Epidermal melanocyte (primary cell): ENCODE results near the gene TBL2.
"Not testable (repeated sequence)": the region's sequence is repeated elsewhere in the genome, so short reads cannot be mapped to it uniquely, and the experiment has no call there.

Source experiments
- DNase-seq: peaks from one replicate; pipeline ENCODE4 v3.0.0; 2011; ENCODE audit warnings: low spot score; ENCODE audit not compliant: insufficient read length

Gene TBL2

DNA sequence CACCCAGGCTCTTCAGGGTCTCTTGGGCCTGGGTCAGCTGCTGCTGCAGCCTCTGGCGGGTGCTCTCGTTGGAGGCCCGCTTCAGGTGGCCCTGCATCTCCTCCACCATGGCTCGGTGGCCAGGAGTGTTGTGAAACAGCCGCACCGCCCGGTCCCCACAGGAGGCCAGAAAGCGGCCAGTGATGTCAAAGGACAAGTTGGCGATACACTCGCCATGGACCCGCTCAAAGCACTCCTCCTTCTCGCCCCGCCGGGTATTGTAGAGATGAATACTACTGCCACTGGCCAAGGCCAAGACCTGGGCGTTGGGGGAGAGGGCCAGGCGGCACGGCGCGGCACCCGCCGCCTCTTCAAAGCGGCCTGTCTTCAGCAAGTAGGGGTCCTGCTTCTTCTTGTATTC, 7.9 kb downstream of the TBL2 start:
- no peak for DNase-seq

GRCh38 chr7:73569042-73569608, 9.3 kb downstream of the TBL2 start:
- DNase-seq, result no peak

DNA sequence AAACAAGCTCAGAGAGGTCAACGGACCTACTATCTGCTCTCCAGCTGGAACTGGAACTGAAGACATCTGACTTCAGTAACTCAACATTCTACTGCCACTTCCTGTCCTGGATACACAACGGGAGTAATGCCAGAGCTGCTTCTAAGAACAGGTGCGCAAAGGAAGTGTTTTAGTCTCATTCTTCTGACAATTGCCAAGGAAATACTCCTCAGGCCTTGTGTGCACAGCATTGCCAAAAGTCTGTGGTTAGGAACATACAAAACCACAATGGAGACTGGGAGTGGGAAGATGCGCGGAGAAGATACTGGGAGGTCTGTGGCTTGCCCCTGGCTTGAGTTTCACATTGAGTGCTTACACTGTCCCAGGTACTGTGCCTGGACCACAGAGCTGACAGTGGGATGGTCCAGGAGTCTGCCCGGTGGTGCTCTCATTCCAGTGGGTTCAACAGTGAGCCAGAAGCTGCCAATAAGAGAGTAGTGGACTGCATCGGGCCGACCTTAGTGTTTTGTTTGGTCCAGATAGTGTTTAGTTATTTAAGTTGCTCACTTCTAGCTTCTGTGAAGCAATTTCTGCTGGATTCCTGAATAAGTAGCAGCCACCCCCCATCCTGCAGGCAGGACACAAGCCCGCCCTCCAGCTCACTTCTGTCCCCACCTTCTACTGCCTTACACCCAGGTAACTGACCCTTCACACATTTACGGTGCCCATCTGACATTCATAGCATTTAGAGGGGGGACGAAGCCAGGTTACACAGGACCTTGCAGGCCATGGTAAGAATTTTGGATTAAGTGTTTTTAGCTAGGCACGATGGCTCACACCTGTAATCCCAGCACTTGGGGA, 10.3 kb downstream of the TBL2 start:
- no peak for DNase-seq

DNA sequence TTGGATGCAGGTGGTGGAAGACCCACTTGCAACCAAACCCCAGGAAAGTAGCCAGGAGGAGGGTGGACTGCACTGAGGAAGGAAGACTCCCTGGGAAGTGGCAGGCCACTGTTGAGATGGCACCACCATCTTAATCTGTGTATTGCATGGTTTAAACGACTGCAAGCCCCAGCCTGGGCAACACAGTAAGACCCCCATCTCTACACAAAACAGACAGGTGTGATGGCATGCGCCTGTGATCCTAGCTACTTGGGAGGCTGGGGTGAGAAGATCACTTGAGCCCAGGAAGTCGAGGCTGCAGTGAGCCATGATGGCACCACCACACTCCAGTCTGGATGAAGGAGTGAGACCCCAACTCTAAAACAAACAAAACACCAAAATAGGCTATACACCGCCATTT, 11.2 kb downstream of the TBL2 start:
- DNase-seq, result no peak

DNA sequence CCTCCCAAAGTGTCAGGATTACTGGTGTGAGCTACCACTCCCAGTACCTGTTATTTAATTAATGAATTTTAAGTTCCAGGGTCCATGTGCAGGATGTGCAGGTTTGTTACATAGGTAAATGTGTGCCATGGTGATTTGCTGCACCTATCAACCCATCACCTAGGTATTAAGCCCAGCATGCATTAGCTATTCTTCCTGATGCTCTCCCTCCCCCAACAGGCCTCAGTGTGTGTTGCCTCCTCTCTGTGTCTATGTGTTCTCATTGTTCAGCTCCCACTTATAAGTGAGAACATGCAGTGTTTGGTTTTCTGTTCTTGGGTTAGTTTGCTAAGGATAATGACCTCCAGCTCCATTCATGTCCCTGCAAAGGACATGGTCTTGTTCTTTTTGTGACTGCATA, 11.9 kb downstream of the TBL2 start:
- not testable (repeated sequence) for DNase-seq

DNA sequence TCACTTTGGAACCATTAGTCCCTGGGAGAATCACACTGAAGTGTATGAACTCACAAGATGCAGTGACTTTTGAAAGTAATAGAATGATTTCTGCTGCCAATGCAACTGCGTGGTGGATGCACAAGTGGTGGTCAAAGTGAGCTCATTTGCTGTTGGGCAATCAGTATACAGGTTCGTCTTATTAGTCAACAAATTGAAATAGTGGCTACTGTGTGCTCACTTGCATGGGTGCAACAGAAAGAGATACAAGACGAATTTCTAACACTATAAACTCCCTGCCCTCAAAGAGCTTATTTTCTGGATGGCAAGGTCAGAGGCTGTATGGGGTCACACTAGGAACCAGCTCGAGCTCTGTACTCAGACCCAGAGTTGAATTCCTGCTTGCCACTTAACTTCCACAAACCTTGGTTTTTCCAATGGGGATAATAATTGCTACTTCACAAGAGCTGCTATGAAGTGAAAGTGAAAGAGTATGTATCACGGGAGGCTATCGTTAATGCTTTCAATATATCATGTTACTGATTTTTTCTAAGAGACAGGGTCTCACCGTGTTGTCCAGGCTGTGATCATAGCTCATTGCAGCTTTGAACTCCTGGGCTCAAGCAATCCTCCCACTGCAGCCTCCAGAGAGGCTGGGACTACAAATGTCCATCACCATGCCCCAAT, 12.6 kb downstream of the TBL2 start:
- DNase-seq, result no peak

- DNase-seq, result no peak
Measured at GRCh38 chr7:73560109-73560835, 18.1 kb downstream of the TBL2 start.

DNA sequence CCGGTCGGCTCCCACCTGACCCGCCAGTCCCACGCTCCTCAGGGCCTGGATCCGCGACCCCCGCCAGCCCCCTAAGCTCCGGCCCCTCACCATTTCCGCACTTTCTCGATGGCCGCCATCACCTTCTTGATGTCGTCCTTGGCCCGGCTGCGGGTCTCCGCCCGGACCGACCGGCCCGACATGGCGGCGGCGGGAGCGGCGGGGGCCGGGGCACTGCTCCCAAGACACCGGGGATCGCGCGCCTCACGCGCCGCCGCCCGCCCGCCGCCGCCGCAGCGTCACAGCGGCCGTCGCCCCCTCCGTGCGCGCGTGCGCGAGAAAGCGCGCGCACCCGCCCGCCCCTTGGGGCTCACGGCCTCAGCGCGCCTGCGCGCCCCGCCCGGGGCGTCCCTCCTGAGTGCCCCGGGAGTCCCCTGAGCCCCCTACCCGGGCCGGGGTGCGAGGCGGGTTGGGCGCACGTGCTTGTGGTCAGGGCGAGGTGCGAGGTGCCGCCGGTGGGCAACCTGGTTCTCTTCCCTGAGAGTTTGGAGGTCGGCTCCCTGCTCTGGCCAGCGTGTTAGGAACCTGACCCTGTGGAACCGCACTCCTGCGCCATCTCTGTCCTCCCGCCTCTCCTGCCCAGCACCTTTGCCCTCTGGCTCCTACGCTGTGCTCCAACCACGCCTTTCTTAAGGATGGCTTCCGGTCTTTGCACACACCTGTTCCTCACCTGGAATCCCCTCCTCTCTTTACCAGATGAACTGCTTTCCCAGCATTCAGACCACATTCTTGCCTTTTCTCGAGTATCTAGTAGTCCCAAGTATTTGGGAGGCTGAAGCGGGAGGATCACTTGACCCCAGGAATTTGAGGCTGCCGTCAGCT, 20.8 kb downstream of the TBL2 start, which contains the start of gene BCL7B:
BCL7B (minus strand) TSS at position 294 of the 861 bp plus-strand sequence; CDS start at position 182, 112 bp downstream.
- peak; percentile 88 for DNase-seq

DNA sequence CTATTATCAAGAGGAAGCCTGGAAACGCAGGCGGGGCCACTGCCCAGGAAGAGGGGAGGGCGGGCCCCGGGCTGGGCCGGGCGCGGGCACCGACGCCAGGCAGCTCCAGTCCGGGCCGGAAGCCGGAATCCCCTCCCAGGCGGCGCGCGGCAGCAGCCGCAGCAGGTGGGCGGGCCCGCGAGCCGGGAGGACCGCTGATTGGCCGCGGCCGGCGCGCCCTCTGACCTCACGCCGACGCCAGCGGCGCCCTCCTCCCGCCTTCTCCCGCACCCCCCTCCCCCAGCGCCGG, 21.3 kb downstream of the TBL2 start:
- peak; percentile 93 for DNase-seq

GRCh38 chr7:73556208-73557107, 21.9 kb downstream of the TBL2 start:
- no peak for DNase-seq

GRCh38 chr7:73555411-73555982, 22.9 kb downstream of the TBL2 start:
- no peak for DNase-seq

- not testable (repeated sequence) for DNase-seq
Measured at GRCh38 chr7:73550093-73550492, 28.3 kb downstream of the TBL2 start.

DNA sequence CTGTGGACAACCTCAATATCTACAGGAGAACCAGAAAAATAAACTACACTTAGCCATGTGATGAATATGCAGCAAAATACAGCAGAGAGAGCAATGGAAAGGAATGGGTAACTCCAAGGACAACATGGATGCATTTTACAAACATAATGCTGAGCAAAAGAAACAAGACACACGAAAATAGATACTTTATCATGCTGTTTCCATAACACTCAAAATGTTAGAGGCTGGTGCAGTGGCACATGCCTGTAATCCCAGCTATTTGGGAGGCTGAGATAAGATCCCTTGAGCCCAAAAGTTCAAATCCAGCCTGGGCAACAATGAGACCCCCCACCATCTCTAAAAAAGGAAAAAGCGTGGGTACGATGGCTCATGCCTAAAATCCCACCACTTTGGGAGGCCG, 29.2 kb downstream of the TBL2 start:
- DNase-seq, result no peak

GRCh38 chr7:73547841-73548240, 30.5 kb downstream of the TBL2 start:
- no peak for DNase-seq

- no peak for DNase-seq
Measured at GRCh38 chr7:73544678-73545077, 33.7 kb downstream of the TBL2 start.

- DNase-seq, result no peak
Measured at GRCh38 chr7:73541722-73542121, 36.7 kb downstream of the TBL2 start.

GRCh38 chr7:73539709-73540108, 38.7 kb downstream of the TBL2 start:
- no peak for DNase-seq

DNA sequence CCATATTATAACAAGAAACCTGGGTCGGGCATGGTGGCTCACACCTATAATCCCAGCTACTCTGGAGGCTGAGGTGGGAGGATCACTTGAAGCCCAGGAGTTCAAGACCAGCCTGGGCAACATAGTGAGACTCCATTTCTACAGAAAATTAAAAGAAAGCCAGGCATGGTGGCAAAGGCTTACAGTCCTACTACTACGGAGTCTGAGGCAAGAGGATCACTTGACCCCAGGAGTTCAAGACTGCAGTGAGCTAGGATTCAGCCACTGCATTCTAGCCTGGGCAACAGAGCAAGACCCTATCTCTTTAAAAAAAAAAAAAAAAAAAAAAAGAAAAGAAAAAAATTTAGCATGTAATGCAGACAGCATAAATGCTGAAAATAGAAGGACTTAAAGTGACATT, 39.9 kb downstream of the TBL2 start:
- not testable (repeated sequence) for DNase-seq

GRCh38 chr7:73537051-73537450, 41.3 kb downstream of the TBL2 start:
- DNase-seq, result no peak

- DNase-seq, result no peak
Measured at GRCh38 chr7:73536479-73536878, 41.9 kb downstream of the TBL2 start.
